Gastrocnemius medialis (tissue), 4 donors: ENCODE data around the gene ASIC1.

Source experiments
- POLR2A ChIP-seq, 2 donors: fragments of 450-650 bp; IDR thresholded peaks; one replicate each; pipeline ENCODE4 v1.6.1; 2017; ENCODE audit warnings: antibody characterized with exemption in 2 of 2, mild to moderate bottlenecking in 2 of 2, moderate library complexity in 2 of 2
- TF ChIP-seq, protein P1 (sequence below), 5 experiments: fragments of 450-650 bp in 3 of 5; fragments of 200-600 bp in 2 of 5; sonication (generic) in 2 of 5; IDR thresholded peaks in 4 of 5; conservative IDR thresholded peaks in 1 of 5; 1 replicate in 4 of 5; 2 replicates in 1 of 5; pipeline ENCODE4 v1.5.1; 2016 to 2019; ENCODE audit warnings: antibody characterized with exemption in 5 of 5, mild to moderate bottlenecking in 3 of 5, moderate library complexity in 3 of 5

- TF ChIP-seq, protein P1, sequence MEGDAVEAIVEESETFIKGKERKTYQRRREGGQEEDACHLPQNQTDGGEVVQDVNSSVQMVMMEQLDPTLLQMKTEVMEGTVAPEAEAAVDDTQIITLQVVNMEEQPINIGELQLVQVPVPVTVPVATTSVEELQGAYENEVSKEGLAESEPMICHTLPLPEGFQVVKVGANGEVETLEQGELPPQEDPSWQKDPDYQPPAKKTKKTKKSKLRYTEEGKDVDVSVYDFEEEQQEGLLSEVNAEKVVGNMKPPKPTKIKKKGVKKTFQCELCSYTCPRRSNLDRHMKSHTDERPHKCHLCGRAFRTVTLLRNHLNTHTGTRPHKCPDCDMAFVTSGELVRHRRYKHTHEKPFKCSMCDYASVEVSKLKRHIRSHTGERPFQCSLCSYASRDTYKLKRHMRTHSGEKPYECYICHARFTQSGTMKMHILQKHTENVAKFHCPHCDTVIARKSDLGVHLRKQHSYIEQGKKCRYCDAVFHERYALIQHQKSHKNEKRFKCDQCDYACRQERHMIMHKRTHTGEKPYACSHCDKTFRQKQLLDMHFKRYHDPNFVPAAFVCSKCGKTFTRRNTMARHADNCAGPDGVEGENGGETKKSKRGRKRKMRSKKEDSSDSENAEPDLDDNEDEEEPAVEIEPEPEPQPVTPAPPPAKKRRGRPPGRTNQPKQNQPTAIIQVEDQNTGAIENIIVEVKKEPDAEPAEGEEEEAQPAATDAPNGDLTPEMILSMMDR (IDR thresholded peaks at IDR 0.05 in 4 of 5, conservative IDR thresholded peaks at IDR 0.05 in 1 of 5): no peak
- no peak for TF ChIP-seq POLR2A (IDR thresholded peaks at IDR 0.05)
Measured at GRCh38 chr12:50083301-50083700, 25.9 kb downstream of the ASIC1 start.
